IMR-90 (cell line): ENCODE data around the gene RPS6KA6. TPM values are rescaled to one million over a fixed set of nuclear protein-coding genes. Genes with fewer than 3 reads are reported as not detected.

ENCODE experiments used
- ATAC-seq: fragments of 200-7000 bp; cut with Tn5 transposase; 2 replicates; pipeline ENCODE4 v1.9.1; 2020; ENCODE audit warnings: low read depth, mild to moderate bottlenecking, moderate library complexity
- BruUV-seq: library from RNA; stranded (reverse); fragments of 400-500 nt; replicated peaks from 2 replicates; lab custom pipeline; 2021; lab: Mats Ljungman, UMichigan
- CTCF ChIA-PET: fragments of 300-600 bp; formaldehyde crosslinking; extraction: SDS; loops from one replicate; lab custom pipeline; 2021; ENCODE audit warnings: antibody characterized with exemption; lab: Yijun Ruan, JAX
- POLR2A ChIA-PET: fragments of 300-600 bp; sonication (Branson Sonifier 250); formaldehyde crosslinking; loops from one replicate; lab custom pipeline; 2022; ENCODE audit warnings: antibody characterized with exemption; ENCODE audit not compliant: unreplicated experiment; lab: Charles Lee
- DNase-seq: peaks from one replicate; pipeline ENCODE4 v3.0.0; 2013
- H2AFZ ChIP-seq: replicated peaks from 2 replicates; pipeline ENCODE3; 2013; ENCODE audit warnings: low read length, mild to moderate bottlenecking; ENCODE audit not compliant: poor library complexity
- H2AK5ac ChIP-seq: 2 replicates; pipeline ENCODE4 v1.6.1; 2013; ENCODE audit warnings: low read depth, low read length, inconsistent platforms
- H2AK9ac ChIP-seq: replicated peaks from 2 replicates; pipeline ENCODE3; 2013; ENCODE audit warnings: mild to moderate bottlenecking, low read depth, low read length, moderate library complexity; ENCODE audit not compliant: poor library complexity
- H2BK120ac ChIP-seq: 2 replicates; pipeline ENCODE4 v1.6.1; 2013; ENCODE audit warnings: low read depth, low read length, inconsistent platforms
- H2BK15ac ChIP-seq: 3 replicates; pipeline ENCODE4 v1.6.1; 2013; ENCODE audit warnings: low read depth, low read length, inconsistent platforms
- H2BK20ac ChIP-seq: 2 replicates; pipeline ENCODE4 v1.6.1; 2013; ENCODE audit warnings: low read depth, mild to moderate bottlenecking, inconsistent platforms, low read length, moderate library complexity
- H2BK5ac ChIP-seq: 2 replicates; pipeline ENCODE4 v1.6.1; 2013; ENCODE audit warnings: mild to moderate bottlenecking, low read depth, low read length, inconsistent platforms; ENCODE audit not compliant: poor library complexity, severe bottlenecking
- H3K14ac ChIP-seq: replicated peaks from 2 replicates; pipeline ENCODE4 v1.6.1; 2013; ENCODE audit warnings: low read depth, low read length, inconsistent platforms
- H3K18ac ChIP-seq: 2 replicates; pipeline ENCODE4 v1.6.1; 2013; ENCODE audit warnings: low read depth, low read length, control low read depth
- H3K23ac ChIP-seq: 2 replicates; pipeline ENCODE4 v1.6.1; 2013; ENCODE audit warnings: low read depth, low read length, inconsistent platforms
- H3K27ac ChIP-seq: 2 replicates; pipeline ENCODE4 v1.5.1; 2013; ENCODE audit warnings: mild to moderate bottlenecking, control low read depth, low read length; ENCODE audit not compliant: insufficient read depth
- H3K27me3 ChIP-seq: 2 replicates; pipeline ENCODE4 v1.6.1; 2013; ENCODE audit warnings: low read length; ENCODE audit not compliant: control insufficient read depth, insufficient read depth
- H3K36me3 ChIP-seq: 2 replicates; pipeline ENCODE4 v1.6.1; 2013; ENCODE audit warnings: low read length, mixed read lengths; ENCODE audit not compliant: control insufficient read depth, insufficient read depth
- H3K4ac ChIP-seq: 2 replicates; pipeline ENCODE4 v1.6.1; 2013; ENCODE audit warnings: low read depth, low read length, inconsistent platforms
- H3K4me1 ChIP-seq: 2 replicates; pipeline ENCODE4 v1.6.1; 2013; ENCODE audit warnings: low read length, mixed read lengths; ENCODE audit not compliant: control insufficient read depth, insufficient read depth
- H3K4me2 ChIP-seq: 2 replicates; pipeline ENCODE4 v1.6.1; 2013; ENCODE audit warnings: low read depth, mild to moderate bottlenecking, control low read depth, low read length, moderate library complexity
- H3K4me3 ChIP-seq: 2 replicates; pipeline ENCODE4 v1.5.1; 2013; ENCODE audit warnings: low read depth, mild to moderate bottlenecking, control low read depth, low read length, moderate library complexity; ENCODE audit not compliant: insufficient read depth
- H3K56ac ChIP-seq: 2 replicates; pipeline ENCODE4 v1.6.1; 2013; ENCODE audit warnings: low read length, inconsistent platforms; ENCODE audit not compliant: insufficient read depth; ENCODE audit errors: extremely low read depth
- H3K79me1 ChIP-seq, 2 experiments: 2 replicates each; pipeline ENCODE4 v1.6.1; 2013; ENCODE audit warnings: low read length in 2 of 2, inconsistent platforms in 1 of 2, low read depth in 1 of 2
- H3K9ac ChIP-seq: 2 replicates; pipeline ENCODE4 v1.6.1; 2013; ENCODE audit warnings: low read depth, low read length, control low read depth
- H3K9me1 ChIP-seq: 2 replicates; pipeline ENCODE4 v1.6.1; 2013; ENCODE audit warnings: low read length, inconsistent platforms; ENCODE audit not compliant: insufficient read depth
- H3K9me3 ChIP-seq: 2 replicates; pipeline ENCODE4 v1.6.1; 2013; ENCODE audit warnings: low read length; ENCODE audit not compliant: control insufficient read depth, insufficient read depth
- H4K20me1 ChIP-seq: 2 replicates; pipeline ENCODE4 v1.6.1; 2013; ENCODE audit warnings: low read length, inconsistent platforms; ENCODE audit not compliant: insufficient read depth
- H4K5ac ChIP-seq: 2 replicates; pipeline ENCODE4 v1.6.1; 2013; ENCODE audit warnings: mild to moderate bottlenecking, low read depth, low read length, control low read depth
- H4K8ac ChIP-seq, 2 experiments: 2 replicates each; pipeline ENCODE4 v1.6.1; 2013; ENCODE audit warnings: low read depth in 2 of 2, low read length in 2 of 2, control low read depth in 1 of 2, inconsistent platforms in 1 of 2
- H4K91ac ChIP-seq: 2 replicates; pipeline ENCODE4 v1.6.1; 2013; ENCODE audit warnings: low read depth, low read length, inconsistent platforms; ENCODE audit not compliant: insufficient read depth
- BHLHE40 ChIP-seq: fragments of 150-350 bp; IDR thresholded peaks from 2 replicates; pipeline ENCODE4 v1.6.1; 2016; ENCODE audit warnings: mild to moderate bottlenecking, low read depth, low read length
- FOS ChIP-seq: fragments of 150-350 bp; IDR thresholded peaks from 2 replicates; pipeline ENCODE4 v1.6.1; 2016; ENCODE audit warnings: low read depth, low read length
- MAFK ChIP-seq: IDR thresholded peaks from 2 replicates; pipeline ENCODE4 v1.6.1; 2012; ENCODE audit warnings: low read depth, low read length, improper control_type of control experiment
- RAD21 ChIP-seq: IDR thresholded peaks from 2 replicates; pipeline ENCODE4 v1.6.1; 2012; ENCODE audit warnings: low read length, improper control_type of control experiment
- SMC3 ChIP-seq: fragments of 150-350 bp; IDR thresholded peaks from 2 replicates; pipeline ENCODE4 v1.6.1; 2016; ENCODE audit warnings: low read depth, mild to moderate bottlenecking, antibody characterized with exemption, low read length, moderate library complexity
- WGBS, 2 experiments: methylation state at CpG; one replicate each; pipeline versions ENCODE4 v1.1.5 to v1.1.7; 2013; ENCODE audit warnings: missing lambda C conversion rate in 2 of 2; ENCODE audit not compliant: insufficient read length in 1 of 2; ENCODE audit errors: extremely low coverage in 2 of 2; 5-methylcytosine and 5-hydroxymethylcytosine counted together
- dilution Hi-C: fragments of 300-500 bp; cut with HindIII; formaldehyde crosslinking; loops from one replicate; pipeline ENCODE4 v1.14.3; 2018; ENCODE audit warnings: low sequenced_read_pairs; ENCODE audit not compliant: unreplicated experiment
- in situ Hi-C: fragments of 300-500 bp; cut with MboI; formaldehyde crosslinking; loops from 3 replicates; pipeline ENCODE4 v1.14.3; 2019; ENCODE audit warnings: low sequenced_read_pairs, inconsistent platforms, mixed read lengths
- intact Hi-C: fragments of 100-400 bp; cut with micrococcal nuclease; formaldehyde crosslinking; loops from 2 replicates; pipeline ENCODE4 v1.10.0; 2022
- polyA plus RNA-seq, 3 experiments: library from polyadenylated mRNA; depleted of rRNA; stranded (reverse); fragments of >200 nt; gene quantifications; 2 replicates each; pipeline ENCODE4 v1.2.3, GENCODE V29; 2012; ENCODE audit warnings: low replicate concordance in 1 of 3
- total RNA-seq: library from RNA; depleted of rRNA; stranded (reverse); fragments of >200 nt; gene quantifications from 2 replicates; pipeline ENCODE4 v1.2.3, GENCODE V29; 2012
- TF ChIP-seq, protein P1 (sequence below): fragments of 150-350 bp; IDR thresholded peaks from 2 replicates; pipeline ENCODE4 v1.6.1; 2016; ENCODE audit warnings: low read depth, mild to moderate bottlenecking, low read length, moderate library complexity, borderline replicate concordance
- TF ChIP-seq, protein P2 (sequence below): conservative IDR thresholded peaks from 2 replicates; pipeline ENCODE4 v1.5.1; 2012; ENCODE audit warnings: mild to moderate bottlenecking, low read depth, low read length, improper control_type of control experiment

Gene RPS6KA6
- total and polyA plus RNA-seq, 2 of the 4 experiments (the other 2 are of a cell fraction), result 3.6 to 6.8 TPM

DNA sequence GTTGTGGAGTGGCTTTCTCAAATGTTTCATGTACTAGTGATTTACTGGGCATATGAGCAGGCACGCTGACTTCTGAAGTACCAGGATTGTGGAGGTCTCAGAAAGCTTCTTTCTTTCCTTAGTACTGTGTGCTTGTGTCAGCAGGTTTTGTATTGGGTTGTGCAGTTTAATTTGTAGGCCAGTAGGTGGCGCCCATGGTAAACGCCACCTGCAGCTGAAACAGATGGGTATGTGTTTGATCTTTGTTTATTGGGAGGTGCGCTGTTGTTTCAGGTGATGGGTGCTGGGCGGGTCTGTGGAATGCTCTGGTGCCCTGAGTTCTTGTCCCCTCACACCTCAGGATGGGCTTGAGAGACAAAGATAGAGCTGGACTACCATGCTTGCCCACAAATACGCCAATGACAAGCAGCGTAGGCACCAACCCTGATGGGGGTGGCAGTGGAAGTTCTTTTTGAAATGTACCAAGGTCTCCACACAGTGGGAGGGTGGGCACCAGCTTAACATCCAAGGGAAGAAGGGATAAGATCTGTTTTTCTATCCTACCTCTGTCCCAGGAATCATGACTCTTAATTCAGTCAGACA, 141.5 kb downstream of the RPS6KA6 start:
- H3K18ac ChIP-seq, result no peak overlapping the region
- no peak overlapping the region for H4K5ac ChIP-seq
- H3K27ac ChIP-seq, result no peak overlapping the region
- H3K56ac ChIP-seq, result no peak overlapping the region
- no peak overlapping the region for H2BK15ac ChIP-seq
- H3K4me3 ChIP-seq, result no peak overlapping the region
- peaks cover 2% of the 10 kb centered on the region; the same call in 1 of the 2 replicates for H3K27me3 ChIP-seq
- no peaks in the 10 kb centered on the region for H4K20me1 ChIP-seq
- H2BK120ac ChIP-seq, result no peak overlapping the region
- ChIA-PET CTCF (interaction anchor here (0.5 to 1.4 kb wide), 10 partner anchors 11 to 860 kb away, joined by 3 to 4 read pairs (median 3); no protein-coding TSS in a partner anchor), POLR2A (no interaction called here)
- TF ChIP-seq, protein P1, sequence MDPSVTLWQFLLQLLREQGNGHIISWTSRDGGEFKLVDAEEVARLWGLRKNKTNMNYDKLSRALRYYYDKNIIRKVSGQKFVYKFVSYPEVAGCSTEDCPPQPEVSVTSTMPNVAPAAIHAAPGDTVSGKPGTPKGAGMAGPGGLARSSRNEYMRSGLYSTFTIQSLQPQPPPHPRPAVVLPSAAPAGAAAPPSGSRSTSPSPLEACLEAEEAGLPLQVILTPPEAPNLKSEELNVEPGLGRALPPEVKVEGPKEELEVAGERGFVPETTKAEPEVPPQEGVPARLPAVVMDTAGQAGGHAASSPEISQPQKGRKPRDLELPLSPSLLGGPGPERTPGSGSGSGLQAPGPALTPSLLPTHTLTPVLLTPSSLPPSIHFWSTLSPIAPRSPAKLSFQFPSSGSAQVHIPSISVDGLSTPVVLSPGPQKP, result no peak
- TF ChIP-seq SMC3, result peak; percentile 57
- TF ChIP-seq RAD21, result peak; percentile 71
- TF ChIP-seq, protein P2, sequence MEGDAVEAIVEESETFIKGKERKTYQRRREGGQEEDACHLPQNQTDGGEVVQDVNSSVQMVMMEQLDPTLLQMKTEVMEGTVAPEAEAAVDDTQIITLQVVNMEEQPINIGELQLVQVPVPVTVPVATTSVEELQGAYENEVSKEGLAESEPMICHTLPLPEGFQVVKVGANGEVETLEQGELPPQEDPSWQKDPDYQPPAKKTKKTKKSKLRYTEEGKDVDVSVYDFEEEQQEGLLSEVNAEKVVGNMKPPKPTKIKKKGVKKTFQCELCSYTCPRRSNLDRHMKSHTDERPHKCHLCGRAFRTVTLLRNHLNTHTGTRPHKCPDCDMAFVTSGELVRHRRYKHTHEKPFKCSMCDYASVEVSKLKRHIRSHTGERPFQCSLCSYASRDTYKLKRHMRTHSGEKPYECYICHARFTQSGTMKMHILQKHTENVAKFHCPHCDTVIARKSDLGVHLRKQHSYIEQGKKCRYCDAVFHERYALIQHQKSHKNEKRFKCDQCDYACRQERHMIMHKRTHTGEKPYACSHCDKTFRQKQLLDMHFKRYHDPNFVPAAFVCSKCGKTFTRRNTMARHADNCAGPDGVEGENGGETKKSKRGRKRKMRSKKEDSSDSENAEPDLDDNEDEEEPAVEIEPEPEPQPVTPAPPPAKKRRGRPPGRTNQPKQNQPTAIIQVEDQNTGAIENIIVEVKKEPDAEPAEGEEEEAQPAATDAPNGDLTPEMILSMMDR, result peak; percentile 72
- no peak for TF ChIP-seq BHLHE40
- no peak for TF ChIP-seq FOS
- TF ChIP-seq MAFK, result peak; percentile 79
- H3K4ac ChIP-seq, result no peak overlapping the region
- H3K79me1 ChIP-seq, result no peaks in the 10 kb centered on the region
- H2AK5ac ChIP-seq, result no peak overlapping the region
- no peak overlapping the region for H2AK9ac ChIP-seq
- no peak overlapping the region for H2BK5ac ChIP-seq
- no peaks in the 10 kb centered on the region for H3K36me3 ChIP-seq
- no peaks in the 10 kb centered on the region for H3K9me1 ChIP-seq
- H3K23ac ChIP-seq, result no peak overlapping the region
- H3K9me3 ChIP-seq, result no peaks in the 10 kb centered on the region
- intact Hi-C loops (loop anchor here (1.0 to 10.0 kb wide), 4 partner anchors 141 to 1006 kb away; partner anchors contain the start of gene HDX), in situ Hi-C loops (no loop called here), dilution Hi-C loops (no loop called here)
- H3K14ac ChIP-seq, result no peak overlapping the region
- ATAC-seq, result peak; percentile 88
- peak overlapping the region; percentile 73 for H2AFZ ChIP-seq
- no TSS peak for BruUV-seq
- peak; percentile 38 for DNase-seq
- H3K9ac ChIP-seq, result no peak overlapping the region
- H3K4me2 ChIP-seq, result peak overlapping the region; percentile 50; the same call in 1 of the 2 replicates
- H3K4me1 ChIP-seq, result no peaks in the 10 kb centered on the region
- H4K91ac ChIP-seq, result no peak overlapping the region
- no peak overlapping the region for H4K8ac ChIP-seq
- 0% methylated on average over 1 of the region's 7 CpGs; no CpG with 5 or more reads in 1 of the 2 experiments for WGBS, 2 experiments
- no peak overlapping the region for H2BK20ac ChIP-seq
